CD4-positive, alpha-beta T cell (primary cell): Measurements from ENCODE around the gene CERK. TPM values are rescaled to one million over a fixed set of nuclear protein-coding genes. Genes with fewer than 3 reads are reported as not detected.

ENCODE experiments used
- ATAC-seq: fragments of 200-7000 bp; cut with Tn5 transposase; one replicate; pipeline ENCODE4 v1.10.0; 2022; ENCODE audit warnings: mild to moderate bottlenecking; ENCODE audit not compliant: poor library complexity
- CTCF ChIA-PET: fragments of 350-600 bp; sonication (Branson Sonifier 250); formaldehyde crosslinking; loops from one replicate; lab custom pipeline; 2021; ENCODE audit warnings: antibody characterized with exemption, inconsistent platforms; lab: Charles Lee
- POLR2A ChIA-PET: fragments of 350-600 bp; sonication (Branson Sonifier 250); formaldehyde crosslinking; loops from one replicate; lab custom pipeline; 2021; ENCODE audit warnings: antibody characterized with exemption, inconsistent platforms; lab: Charles Lee
- DNase-seq, 14 experiments: peaks; one replicate each; pipeline ENCODE4 v3.0.0-alpha.2; 2013 to 2020; ENCODE audit warnings: mixed read lengths in 2 of 14
- H3K27ac ChIP-seq, 2 donors: one replicate each; pipeline versions ENCODE4 v1.5.1 to v1.7.0; 2013; ENCODE audit warnings: low read length in 2 of 2, low read depth in 1 of 2, mild to moderate bottlenecking in 1 of 2
- H3K27me3 ChIP-seq, 2 experiments: 1 replicate in 1 of 2; 2 replicates in 1 of 2; pipeline versions ENCODE4 v1.6.1 to v1.7.0; 2013; ENCODE audit warnings: low read length in 2 of 2, control low read depth in 1 of 2, mild to moderate bottlenecking in 1 of 2, moderate library complexity in 1 of 2; ENCODE audit not compliant: insufficient read depth in 2 of 2, control insufficient read depth in 1 of 2
- H3K36me3 ChIP-seq: one replicate; pipeline ENCODE4 v1.6.1; 2013; ENCODE audit warnings: low read length, control low read depth; ENCODE audit not compliant: insufficient read depth
- H3K4me1 ChIP-seq: one replicate; pipeline ENCODE4 v1.6.1; 2013; ENCODE audit warnings: low read length, control low read depth; ENCODE audit not compliant: insufficient read depth
- H3K4me3 ChIP-seq: one replicate; pipeline ENCODE4 v1.5.1; 2013; ENCODE audit warnings: mild to moderate bottlenecking, low read length, moderate library complexity
- H3K9me3 ChIP-seq, 2 experiments: 1 replicate in 1 of 2; 2 replicates in 1 of 2; pipeline versions ENCODE4 v1.6.1 to v1.7.0; 2013; ENCODE audit warnings: low read length in 2 of 2, mild to moderate bottlenecking in 2 of 2, control low read depth in 1 of 2, moderate library complexity in 1 of 2; ENCODE audit not compliant: control insufficient read depth in 1 of 2, insufficient read depth in 1 of 2
- H3K27ac Mint-ChIP-seq: one replicate; pipeline ENCODE4 v1.8.0; 2020; ENCODE audit warnings: mixed read lengths
- H3K27me3 Mint-ChIP-seq: one replicate; pipeline ENCODE4 v1.8.0; 2021; ENCODE audit warnings: mixed read lengths
- H3K36me3 Mint-ChIP-seq: one replicate; pipeline ENCODE4 v1.8.0; 2021; ENCODE audit warnings: low read depth, mixed read lengths
- H3K4me1 Mint-ChIP-seq: one replicate; pipeline ENCODE4 v1.8.0; 2021; ENCODE audit warnings: low read depth, mixed read lengths
- H3K4me3 Mint-ChIP-seq: one replicate; pipeline ENCODE4 v1.8.0; 2020; ENCODE audit warnings: mild to moderate bottlenecking, mixed read lengths
- H3K9me3 Mint-ChIP-seq: one replicate; pipeline ENCODE4 v1.8.0; 2020; ENCODE audit warnings: mixed read lengths
- CTCF ChIP-seq: fragments of 200-600 bp; IDR thresholded peaks from one replicate; pipeline ENCODE4 v1.8.0; 2022; ENCODE audit warnings: antibody characterized with exemption, mild to moderate bottlenecking
- intact Hi-C, 2 experiments: fragments of 100-400 bp; cut with DNase I in 1 of 2; cut with micrococcal nuclease in 1 of 2; formaldehyde crosslinking; loops; one replicate each; pipeline versions ENCODE4 v1.15.1 to v1.9.0; 2023 to 2025; cut with DNase I, micrococcal nuclease
- total RNA-seq, 174 experiments: library from RNA in 2 of 174; stranded (reverse) in 2 of 174; gene quantifications; one replicate each; pipeline ENCODE4 v1.2.3 and lab custom pipeline; 2021 to 2026

CERK gene
- total RNA-seq, 2 experiments from 2014 or later: 84.6 to 88.5 TPM

- H3K4me3 ChIP-seq: no peak overlapping the region
- intact Hi-C loops: no loop called here
- H3K27me3 ChIP-seq: no peaks in the 10 kb centered on the region
- Mint-ChIP-seq H3K4me3 (peak overlapping the region; percentile 69), H3K27ac (peak overlapping the region; percentile 87), H3K27me3 (no peaks in the 10 kb centered on the region), H3K4me1 (peaks cover 75% of the 10 kb centered on the region), H3K9me3 (no peaks in the 10 kb centered on the region), H3K36me3 (peaks cover 20% of the 10 kb centered on the region)
- H3K9me3 ChIP-seq: no peaks in the 10 kb centered on the region
- ATAC-seq (no peak), DNase-seq (peak in 1 of 14 experiments; percentile 15)
- ChIA-PET CTCF (interaction anchor here (0.7 to 0.9 kb wide), 2 partner anchors 15 to 18 kb away, joined by 3 to 4 read pairs; no protein-coding TSS in a partner anchor), POLR2A (interaction anchor here (2.8 to 3.1 kb wide), 2 partner anchors 14 to 15 kb away, joined by 14 to 43 read pairs; partner anchors contain the start of gene TBC1D22A)
- H3K27ac ChIP-seq: peak overlapping the region; percentile 56 to 71
- TF ChIP-seq CTCF: no peak
- peaks cover 2% of the 10 kb centered on the region for H3K36me3 ChIP-seq
- H3K4me1 ChIP-seq: peaks cover 67% of the 10 kb centered on the region
Measured at GRCh38 chr22:46775850-46776826, 38.1 kb upstream of the CERK start.

- DNase-seq (peak in 1 of 14 experiments; percentile 24), ATAC-seq (no peak)
- Mint-ChIP-seq H3K27ac (peak overlapping the region; percentile 87), H3K9me3 (no peaks in the 10 kb centered on the region), H3K4me1 (peaks cover 80% of the 10 kb centered on the region), H3K36me3 (peaks cover 28% of the 10 kb centered on the region), H3K4me3 (peak overlapping the region; percentile 69), H3K27me3 (no peaks in the 10 kb centered on the region)
- intact Hi-C loops: loop anchor here in 1 of 2 experiments (1.0 kb wide), 1 partner anchor 16 kb away; no protein-coding TSS in a partner anchor
- peak overlapping the region; percentile 56 to 71 for H3K27ac ChIP-seq
- H3K9me3 ChIP-seq: no peaks in the 10 kb centered on the region
- H3K27me3 ChIP-seq: no peaks in the 10 kb centered on the region
- no peak for TF ChIP-seq CTCF
- H3K4me3 ChIP-seq: peak overlapping the region; percentile 21
- peaks cover 2% of the 10 kb centered on the region for H3K36me3 ChIP-seq
- ChIA-PET POLR2A (interaction anchor here (1.0 to 3.1 kb wide), 3 partner anchors 13 to 39 kb away, joined by 3 to 43 read pairs (median 14); partner anchors contain the start of gene TBC1D22A), CTCF (interaction anchor here (0.7 to 1.3 kb wide), 3 partner anchors 16 to 17 kb away, joined by 3 to 5 read pairs (median 4); no protein-coding TSS in a partner anchor)
- peaks cover 71% of the 10 kb centered on the region for H3K4me1 ChIP-seq
Measured at GRCh38 chr22:46774980-46775849, 37.2 kb upstream of the CERK start.
